ENCODE data around the gene CNOT1.

GRCh38 chr16:58506241-58507194 is 123.1 kb downstream of the CNOT1 start:
- TF ChIP-seq SP1 (IDR thresholded peaks at IDR 0.05) (no peak), YY1 (IDR thresholded peaks at IDR 0.05) (no peak), CTCF (IDR thresholded peaks at IDR 0.05; ENCODE audit: low read depth, low read length, missing input control) (no peak), FOXA1 (IDR thresholded peaks at IDR 0.05) (no peak), TAF1 (conservative IDR thresholded peaks at IDR 0.05) (no peak), GABPA (IDR thresholded peaks at IDR 0.05 in 1 of 2, conservative IDR thresholded peaks at IDR 0.05 in 1 of 2) (no peak), RAD21 (IDR thresholded peaks at IDR 0.05) (no peak), FOXA2 (IDR thresholded peaks at IDR 0.05) (no peak), MAX (IDR thresholded peaks at IDR 0.05) (no peak), REST (IDR thresholded peaks at IDR 0.05) (no peak)

Data from liver (tissue), 3 donors.